H1 (cell line): ENCODE results near the gene SWT1. TPM values are rescaled to one million over a fixed set of nuclear protein-coding genes. Genes with fewer than 3 reads are reported as not detected.
"Not testable (repeated sequence)": the region's sequence is repeated elsewhere in the genome, so short reads cannot be mapped to it uniquely, and the experiment has no call there.

Experiments
- CTCF ChIA-PET: fragments of 300-600 bp; sonication (Branson Sonifier 250); formaldehyde crosslinking; loops from one replicate; lab custom pipeline; 2021; ENCODE audit not compliant: partially characterized antibody; lab: Charles Lee
- POLR2A ChIA-PET: fragments of 300-600 bp; sonication (Branson Sonifier 250); formaldehyde crosslinking; loops from one replicate; lab custom pipeline; 2021; ENCODE audit warnings: inconsistent platforms; ENCODE audit not compliant: partially characterized antibody; lab: Charles Lee
- DNase-seq, 2 experiments: peaks; one replicate each; pipeline versions ENCODE4 v3.0.0 to v3.0.0-alpha.2; 2010 to 2022; ENCODE audit warnings: low spot score in 2 of 2, low read depth in 1 of 2, mixed read lengths in 1 of 2
- FAIRE-seq: peaks from 2 replicates; lab custom pipeline; 2011; peaks lifted over from hg19 to GRCh38; lab: Jason Lieb, UNC
- H2AFZ ChIP-seq: 2 replicates; pipeline ENCODE4 v1.8.1; 2012; ENCODE audit warnings: low read length, inconsistent platforms
- H2AK5ac ChIP-seq: 2 replicates; pipeline ENCODE4 v1.6.1; 2013; ENCODE audit warnings: low read depth, low read length
- H2BK120ac ChIP-seq: replicated peaks from 2 replicates; pipeline ENCODE3; 2013; ENCODE audit warnings: low read depth, low read length, inconsistent platforms
- H2BK12ac ChIP-seq: 2 replicates; pipeline ENCODE4 v1.6.1; 2013; ENCODE audit warnings: low read depth, low read length
- H2BK15ac ChIP-seq: 2 replicates; pipeline ENCODE4 v1.6.1; 2013; ENCODE audit warnings: low read length
- H2BK20ac ChIP-seq: 2 replicates; pipeline ENCODE4 v1.6.1; 2013; ENCODE audit warnings: low read length
- H2BK5ac ChIP-seq: 2 replicates; pipeline ENCODE4 v1.6.1; 2013; ENCODE audit warnings: low read depth, low read length
- H3K14ac ChIP-seq: 2 replicates; pipeline ENCODE4 v1.6.1; 2013; ENCODE audit warnings: inconsistent platforms; ENCODE audit not compliant: insufficient read length
- H3K18ac ChIP-seq: 2 replicates; pipeline ENCODE4 v1.6.1; 2013; ENCODE audit warnings: low read length; ENCODE audit errors: extremely low read depth
- H3K23ac ChIP-seq: 2 replicates; pipeline ENCODE4 v1.6.1; 2013; ENCODE audit warnings: inconsistent platforms; ENCODE audit not compliant: insufficient read length
- H3K23me2 ChIP-seq: 2 replicates; pipeline ENCODE4 v1.6.1; 2013; ENCODE audit warnings: low read depth, low read length
- H3K27ac ChIP-seq: 2 replicates; pipeline ENCODE4 v1.6.1; 2011; ENCODE audit warnings: low read depth, low read length, inconsistent platforms
- H3K27me3 ChIP-seq, 4 experiments: replicated peaks in 1 of 4; 1 replicate in 1 of 4; 2 replicates in 3 of 4; pipeline versions ENCODE4 v1.6.1 to v1.8.1; 2011 to 2013; ENCODE audit warnings: low read length in 3 of 4, mild to moderate bottlenecking in 3 of 4, inconsistent platforms in 2 of 4, mixed read lengths in 2 of 4, moderate library complexity in 1 of 4; ENCODE audit not compliant: control insufficient read depth in 3 of 4, insufficient read depth in 3 of 4; ENCODE audit errors: extremely low read depth in 1 of 4
- H3K36me3 ChIP-seq, 4 experiments: 2 replicates each; pipeline versions ENCODE4 v1.6.1 to v1.8.1; 2011 to 2013; ENCODE audit warnings: mild to moderate bottlenecking in 4 of 4, low read length in 3 of 4, moderate library complexity in 2 of 4, control low read depth in 1 of 4, inconsistent platforms in 1 of 4; ENCODE audit not compliant: insufficient read depth in 4 of 4, control insufficient read depth in 2 of 4
- H3K4ac ChIP-seq: replicated peaks from 2 replicates; pipeline ENCODE3; 2013; ENCODE audit warnings: low read length, low read depth, mixed read lengths, inconsistent platforms; ENCODE audit not compliant: insufficient read length
- H3K4me1 ChIP-seq, 4 experiments: replicated peaks in 1 of 4; 1 replicate in 1 of 4; 2 replicates in 3 of 4; pipeline versions ENCODE4 v1.6.1 to v1.8.1; 2011 to 2013; ENCODE audit warnings: low read length in 3 of 4, inconsistent platforms in 2 of 4, mixed read lengths in 1 of 4; ENCODE audit not compliant: insufficient read depth in 4 of 4, control insufficient read depth in 3 of 4
- H3K4me2 ChIP-seq, 2 experiments: 2 replicates each; pipeline versions ENCODE4 v1.6.1 to v1.8.1; 2011 to 2013; ENCODE audit warnings: low read depth in 2 of 2, low read length in 2 of 2, control low read depth in 1 of 2, inconsistent platforms in 1 of 2, mild to moderate bottlenecking in 1 of 2; ENCODE audit not compliant: insufficient read depth in 1 of 2
- H3K4me3 ChIP-seq, 4 experiments: fragments of 200-600, 300-600 bp in 1 of 4; sonication (generic), shearing (Covaris generic), sonication (Bioruptor Twin) in 1 of 4; 2 replicates each; pipeline versions ENCODE4 v1.5.1 to v1.8.1; 2011 to 2016; ENCODE audit warnings: low read length in 4 of 4, low read depth in 3 of 4, control low read depth in 2 of 4, inconsistent platforms in 2 of 4, mild to moderate bottlenecking in 2 of 4, mixed read lengths in 1 of 4, moderate library complexity in 1 of 4; ENCODE audit not compliant: insufficient read depth in 2 of 4; ENCODE audit errors: extremely low read depth in 1 of 4
- H3K56ac ChIP-seq: replicated peaks from 2 replicates; pipeline ENCODE3; 2013; ENCODE audit warnings: low read depth, mild to moderate bottlenecking, mixed read lengths, low read length, inconsistent platforms; ENCODE audit not compliant: insufficient read length
- H3K79me1 ChIP-seq: 2 replicates; pipeline ENCODE4 v1.6.1; 2013; ENCODE audit warnings: low read depth, low read length, control low read depth
- H3K79me2 ChIP-seq, 2 experiments: 2 replicates each; pipeline versions ENCODE4 v1.6.1 to v1.8.1; 2012 to 2013; ENCODE audit warnings: low read length in 2 of 2, mild to moderate bottlenecking in 2 of 2, inconsistent platforms in 1 of 2; ENCODE audit not compliant: insufficient read depth in 2 of 2, control insufficient read depth in 1 of 2
- H3K9ac ChIP-seq, 4 experiments: replicated peaks in 1 of 4; 1 replicate in 1 of 4; 2 replicates in 3 of 4; pipeline versions ENCODE4 v1.6.1 to v1.8.1; 2011 to 2013; ENCODE audit warnings: low read depth in 3 of 4, low read length in 3 of 4, control low read depth in 2 of 4, mild to moderate bottlenecking in 2 of 4, moderate library complexity in 2 of 4, inconsistent platforms in 1 of 4; ENCODE audit errors: extremely low read depth in 1 of 4
- H3K9me3 ChIP-seq, 2 experiments: 2 replicates each; pipeline versions ENCODE4 v1.6.1 to v1.8.1; 2012 to 2013; ENCODE audit warnings: mild to moderate bottlenecking in 2 of 2, moderate library complexity in 2 of 2, control low read depth in 1 of 2, inconsistent platforms in 1 of 2, low read depth in 1 of 2, low read length in 1 of 2, mixed read lengths in 1 of 2; ENCODE audit not compliant: insufficient read depth in 2 of 2
- H4K20me1 ChIP-seq, 2 experiments: replicated peaks in 1 of 2; 2 replicates each; pipeline versions ENCODE3 to v1.8.1; 2011 to 2013; ENCODE audit warnings: inconsistent platforms in 2 of 2, low read length in 2 of 2, mild to moderate bottlenecking in 1 of 2; ENCODE audit not compliant: insufficient read depth in 2 of 2, control insufficient read depth in 1 of 2
- H4K5ac ChIP-seq: 2 replicates; pipeline ENCODE4 v1.6.1; 2013; ENCODE audit warnings: low read length, low read depth, mixed read lengths, inconsistent platforms; ENCODE audit not compliant: insufficient read length
- H4K8ac ChIP-seq: 2 replicates; pipeline ENCODE4 v1.8.0; 2013; ENCODE audit warnings: mild to moderate bottlenecking, moderate library complexity, low read length, inconsistent platforms; ENCODE audit not compliant: insufficient read depth; ENCODE audit errors: extremely low read depth
- H4K91ac ChIP-seq: replicated peaks from 2 replicates; pipeline ENCODE3; 2013; ENCODE audit warnings: low read length, mixed read lengths, inconsistent platforms; ENCODE audit not compliant: insufficient read length
- YY1 ChIP-seq: IDR thresholded peaks from 2 replicates; pipeline ENCODE4 v1.6.1; 2011; ENCODE audit warnings: low read depth, mild to moderate bottlenecking, low read length
- WGBS, 2 experiments: shearing (Covaris generic) in 1 of 2; methylation state at CpG; one replicate each; pipeline versions ENCODE4 v1.1.6 to v1.1.7; 2013 to 2015; ENCODE audit warnings: low lambda C conversion rate in 2 of 2, mixed read lengths in 2 of 2, inconsistent platforms in 1 of 2, low coverage in 1 of 2, missing lambda C conversion rate in 1 of 2; ENCODE audit not compliant: insufficient replicate concordance in 2 of 2, insufficient coverage in 1 of 2, insufficient read length in 1 of 2; ENCODE audit errors: extremely low coverage in 1 of 2, missing lambda C conversion rate in 1 of 2; 5-methylcytosine and 5-hydroxymethylcytosine counted together
- polyA plus RNA-seq, 7 experiments: library from polyadenylated mRNA; depleted of rRNA in 3 of 7; stranded (reverse) in 5 of 7; unstranded in 2 of 7; fragments of >200 nt in 5 of 7; fragments of 200-250 nt in 2 of 7; gene quantifications; 1 replicate in 5 of 7; 2 replicates in 1 of 7; 4 replicates in 1 of 7; pipeline versions ENCODE4 v1.2.1 to v1.2.3, GENCODE V29; 2011 to 2013; ENCODE audit warnings: missing spikeins in 2 of 7, mixed read lengths in 2 of 7
- total RNA-seq: library from RNA; stranded (reverse); fragmentation: NEBNext Ultra II Directional; extraction: Animal tissue kit (Norgen Biotek cat#: 25700); gene quantifications from 2 replicates; pipeline ENCODE4 v1.2.1, GENCODE V29; 2021

SWT1 gene
- total and polyA plus RNA-seq, 2 of the 8 experiments (the other 6 are each of a cell fraction or from before 2014, with no cell fraction given), result 1.4 to 6.2 TPM

GRCh38 chr1:185257116-185257949, 100.4 kb downstream of the SWT1 start:
- H3K4me3 ChIP-seq, H3K9me3 ChIP-seq, H4K20me1 ChIP-seq, H3K79me2 ChIP-seq, FAIRE-seq, H3K14ac ChIP-seq, DNase-seq, H3K4me2 ChIP-seq, H3K27me3 ChIP-seq, H3K23ac ChIP-seq, H3K79me1 ChIP-seq, H2BK5ac ChIP-seq, H2BK12ac ChIP-seq, H4K8ac ChIP-seq, H3K23me2 ChIP-seq, H3K9ac ChIP-seq, H3K27ac ChIP-seq, H2AK5ac ChIP-seq, H4K91ac ChIP-seq, H3K4ac ChIP-seq, H3K36me3 ChIP-seq, H2BK120ac ChIP-seq, H3K18ac ChIP-seq, H2AFZ ChIP-seq, H4K5ac ChIP-seq, H3K4me1 ChIP-seq, H2BK20ac ChIP-seq, H2BK15ac ChIP-seq, H3K56ac ChIP-seq: not testable (repeated sequence)
- TF ChIP-seq YY1, result 0 out of 2 replicates have a peak, but pooled peaks have one; percentile 27
- ChIA-PET POLR2A (interaction anchor here (0.6 to 1.2 kb wide), 5 partner anchors 8 to 60 kb away, joined by 3 to 5 read pairs (median 3); no protein-coding TSS in a partner anchor), CTCF (interaction anchor here (1.3 kb wide), 2 partner anchors 10 to 11 kb away, joined by 3 read pairs; no protein-coding TSS in a partner anchor)
- WGBS, 2 experiments, result 95% methylated on average over 15 of the region's 32 CpGs; no CpG with 5 or more reads in 1 of the 2 experiments
